ENCODE results near the gene DCTPP1. TPM values are rescaled to one million over a fixed set of nuclear protein-coding genes. Genes with fewer than 3 reads are reported as not detected.

DCTPP1 gene
- total and polyA plus RNA-seq, 9 of the 15 experiments (the other 6 are each of a cell fraction or from before 2014, with no cell fraction given) = 45.0 to 132 (median 80.6) TPM

GRCh38 chr16:30429678-30430427, at the start of gene DCTPP1 (continued):
- peak; percentile 12; the same call in 1 of the 2 replicates for TF ChIP-seq USF2 (CRISPR knock-in tag; IDR thresholded peaks at IDR 0.05)
- peak; percentile 51 to 68; a peak in 3 of 4 replicates for TF ChIP-seq RCOR1 (IDR thresholded peaks at IDR 0.05; ENCODE audit: borderline replicate concordance in 1 of 2, low read depth in 2 of 2, low read length in 2 of 2)
- TF ChIP-seq PHTF2 (CRISPR knock-in tag; IDR thresholded peaks at IDR 0.05) = no peak
- peak; percentile 4 for TF ChIP-seq RBM25 (IDR thresholded peaks at IDR 0.05; ENCODE audit: low read depth, low read length, severe bottlenecking)
- TF ChIP-seq POU5F1 (IDR thresholded peaks at IDR 0.05; ENCODE audit: borderline replicate concordance, low read depth, low read length, partially characterized antibody) = no peak
- peak; percentile 89 for TF ChIP-seq ATF3 (IDR thresholded peaks at IDR 0.05)
- TF ChIP-seq ATF3 (CRISPR knock-in tag; conservative IDR thresholded peaks at IDR 0.05) = peak; percentile 88; the same call in 1 of the 2 replicates
- 0 out of 2 replicates have a peak, but pooled peaks have one; percentile 46 for TF ChIP-seq ATF4 (CRISPR knock-in tag; IDR thresholded peaks at IDR 0.05)
- TF ChIP-seq TFE3 (CRISPR knock-in tag; IDR thresholded peaks at IDR 0.05) = no peak
- TF ChIP-seq NFE2L1 (tag; IDR thresholded peaks at IDR 0.05; ENCODE audit: borderline replicate concordance, low read depth) = no peak
- peak; percentile 93 for TF ChIP-seq SAP30 (IDR thresholded peaks at IDR 0.05; ENCODE audit: borderline replicate concordance, insufficient read depth, low read depth, low read length, poor library complexity, severe bottlenecking)
- peak; percentile 79 for TF ChIP-seq JUND (IDR thresholded peaks at IDR 0.05; ENCODE audit: borderline replicate concordance, low read depth, low read length)
- TF ChIP-seq JUND (tag; IDR thresholded peaks at IDR 0.05; ENCODE audit: borderline replicate concordance, low read depth, low read length) = peak; percentile 49; the same call in 1 of the 3 replicates
- TF ChIP-seq TOE1 (IDR thresholded peaks at IDR 0.05; ENCODE audit: borderline replicate concordance) = 0 out of 2 replicates have a peak, but pooled peaks have one; percentile 2
- TF ChIP-seq TOE1 (CRISPR knock-in tag; IDR thresholded peaks at IDR 0.05; ENCODE audit: borderline replicate concordance, low read depth) = no peak
- no peak for TF ChIP-seq GATAD2B (IDR thresholded peaks at IDR 0.05; ENCODE audit: borderline replicate concordance)
- TF ChIP-seq HINFP (tag; conservative IDR thresholded peaks at IDR 0.05; ENCODE audit: low read depth) = no peak
- TF ChIP-seq TSC22D4 (tag; IDR thresholded peaks at IDR 0.05) = no peak
- peak; percentile 67 for TF ChIP-seq KLF16 (IDR thresholded peaks at IDR 0.05)
- TF ChIP-seq L3MBTL2 (IDR thresholded peaks at IDR 0.05) = no peak

All from K562 (cell line).